GM23248 (cell line): ENCODE data around the gene ZNF732.

Source experiments
- EZH2 ChIP-seq: fragments of 200-600 bp; sonication (generic); IDR thresholded peaks from 2 replicates; pipeline ENCODE4 v1.6.1; 2018; ENCODE audit warnings: antibody characterized with exemption, mild to moderate bottlenecking; ENCODE audit not compliant: insufficient read depth, poor library complexity, severe bottlenecking
- EZH2phosphoT487 ChIP-seq: fragments of 200-600 bp; sonication (generic); IDR thresholded peaks from 2 replicates; pipeline ENCODE4 v1.6.1; 2018; ENCODE audit warnings: antibody characterized with exemption, moderate library complexity, mild to moderate bottlenecking, low read depth; ENCODE audit not compliant: insufficient read depth

GRCh38 chr4:337932-338758 is 32.9 kb upstream of the ZNF732 start:
- TF ChIP-seq EZH2 (no peak), EZH2phosphoT487 (no peak)
